ENCODE data around the gene ANO2.

GRCh38 chr12:5633106-5633505, 312.0 kb downstream of the ANO2 start:
- no peak for TF ChIP-seq CREB1 (IDR thresholded peaks at IDR 0.05; ENCODE audit: low read depth)
- no peak for TF ChIP-seq TCF12 (IDR thresholded peaks at IDR 0.05; ENCODE audit: low read depth)
- TF ChIP-seq YY1 (IDR thresholded peaks at IDR 0.05; ENCODE audit: low read depth): no peak
- no peak for TF ChIP-seq FOXM1 (IDR thresholded peaks at IDR 0.05; ENCODE audit: borderline replicate concordance, low read depth)
- no peak for TF ChIP-seq EP300 (IDR thresholded peaks at IDR 0.05; ENCODE audit: borderline replicate concordance)
- no peak for TF ChIP-seq RAD21 (IDR thresholded peaks at IDR 0.05; ENCODE audit: low read depth)
